ENCODE data around the gene OXSR1.
"Not testable (repeated sequence)": the region's sequence is repeated elsewhere in the genome, so short reads cannot be mapped to it uniquely, and the experiment has no call there.

Gene OXSR1

GRCh38 chr3:38169027-38169317 lies 3.6 kb downstream of the OXSR1 start:
- FAIRE-seq, result no peak

- FAIRE-seq, result no peak
Measured at GRCh38 chr3:38170722-38171121, 5.4 kb downstream of the OXSR1 start.

- FAIRE-seq, result no peak
Measured at GRCh38 chr3:38171622-38172021, 6.3 kb downstream of the OXSR1 start.

GRCh38 chr3:38173834-38174418 lies 8.6 kb downstream of the OXSR1 start:
- FAIRE-seq, result no peak

GRCh38 chr3:38177181-38177580 lies 11.8 kb downstream of the OXSR1 start:
- no peak for FAIRE-seq

- FAIRE-seq, result no peak
Measured at GRCh38 chr3:38186781-38187180, 21.4 kb downstream of the OXSR1 start.

GRCh38 chr3:38190481-38190881 lies 25.1 kb downstream of the OXSR1 start:
- no peak for FAIRE-seq

GRCh38 chr3:38202931-38203330 lies 37.6 kb downstream of the OXSR1 start:
- not testable (repeated sequence) for FAIRE-seq

GRCh38 chr3:38203690-38204089 lies 38.4 kb downstream of the OXSR1 start:
- no peak for FAIRE-seq

GRCh38 chr3:38204599-38205471 lies 39.5 kb downstream of the OXSR1 start:
- FAIRE-seq, result no peak

- no peak for FAIRE-seq
Measured at GRCh38 chr3:38205472-38205805, 40.1 kb downstream of the OXSR1 start.

GRCh38 chr3:38207254-38208003 lies 42.1 kb downstream of the OXSR1 start:
- no peak for FAIRE-seq

- no peak for FAIRE-seq
Measured at GRCh38 chr3:38210141-38210757, 44.9 kb downstream of the OXSR1 start.

- no peak for FAIRE-seq
Measured at GRCh38 chr3:38212141-38212540, 46.8 kb downstream of the OXSR1 start.

GRCh38 chr3:38214560-38214959 lies 49.2 kb downstream of the OXSR1 start:
- no peak for FAIRE-seq

GRCh38 chr3:38219609-38220197 lies 54.4 kb downstream of the OXSR1 start:
- FAIRE-seq, result no peak

GRCh38 chr3:38221005-38221404 lies 55.7 kb downstream of the OXSR1 start:
- no peak for FAIRE-seq

GRCh38 chr3:38222032-38222634 lies 56.8 kb downstream of the OXSR1 start:
- no peak for FAIRE-seq

- FAIRE-seq, result no peak
Measured at GRCh38 chr3:38224357-38224756, 59.0 kb downstream of the OXSR1 start.

GRCh38 chr3:38226273-38226672 lies 60.9 kb downstream of the OXSR1 start:
- FAIRE-seq, result no peak

- no peak for FAIRE-seq
Measured at GRCh38 chr3:38227989-38228388, 62.7 kb downstream of the OXSR1 start.

GRCh38 chr3:38229036-38229435 lies 63.7 kb downstream of the OXSR1 start:
- FAIRE-seq, result no peak

GRCh38 chr3:38232701-38233100 lies 67.4 kb downstream of the OXSR1 start:
- no peak for FAIRE-seq
